Calu3 (cell line): ENCODE results near the gene PYGM. TPM values are rescaled to one million over a fixed set of nuclear protein-coding genes. Genes with fewer than 3 reads are reported as not detected.

ENCODE experiments used
- BruUV-seq: library from RNA; stranded (reverse); fragments of 400-500 nt; replicated peaks from 2 replicates; lab custom pipeline; 2021; lab: Mats Ljungman, UMichigan
- CTCF ChIA-PET: fragments of 300-600 bp; sonication (Branson Sonifier 250); formaldehyde crosslinking; loops from one replicate; lab custom pipeline; 2022; ENCODE audit warnings: antibody characterized with exemption; lab: Charles Lee
- DNase-seq: peaks from one replicate; pipeline ENCODE4 v3.0.0; 2022
- H3K27ac Mint-ChIP-seq: one replicate; pipeline ENCODE4 v1.8.0; 2022; ENCODE audit warnings: mixed read lengths; ENCODE audit not compliant: unreplicated experiment
- H3K27me3 Mint-ChIP-seq: one replicate; pipeline ENCODE4 v1.8.0; 2022; ENCODE audit warnings: mixed read lengths; ENCODE audit not compliant: unreplicated experiment
- H3K36me3 Mint-ChIP-seq: one replicate; pipeline ENCODE4 v1.8.0; 2022; ENCODE audit warnings: mild to moderate bottlenecking, moderate library complexity, mixed read lengths; ENCODE audit not compliant: insufficient read depth, unreplicated experiment
- H3K4me1 Mint-ChIP-seq: one replicate; pipeline ENCODE4 v1.8.0; 2022; ENCODE audit warnings: mild to moderate bottlenecking, low read depth, mixed read lengths; ENCODE audit not compliant: unreplicated experiment
- H3K4me3 Mint-ChIP-seq: one replicate; pipeline ENCODE4 v1.8.0; 2022; ENCODE audit warnings: mild to moderate bottlenecking, low read depth, moderate library complexity, mixed read lengths; ENCODE audit not compliant: unreplicated experiment
- H3K9me3 Mint-ChIP-seq: one replicate; pipeline ENCODE4 v1.8.0; 2022; ENCODE audit warnings: low read depth, mixed read lengths; ENCODE audit not compliant: unreplicated experiment
- intact Hi-C: fragments of 100-400 bp; cut with micrococcal nuclease; formaldehyde crosslinking; loops from one replicate; pipeline ENCODE4 v1.10.0; 2022; ENCODE audit not compliant: unreplicated experiment
- total RNA-seq: library from RNA; stranded (reverse); gene quantifications from 2 replicates; pipeline ENCODE4 v1.2.3, GENCODE V29; 2022
- TF ChIP-seq, protein P1 (sequence below): fragments of 200-600 bp; IDR thresholded peaks from one replicate; pipeline ENCODE4 v1.8.0; 2022; ENCODE audit warnings: antibody characterized with exemption; ENCODE audit not compliant: unreplicated experiment

Gene PYGM
- total RNA-seq, 1 experiment from 2014 or later: 1.4 TPM

GRCh38 chr11:64762277-64762673, 2.5 kb upstream of the PYGM start:
- CTCF ChIA-PET: no interaction called here
- H3K36me3 Mint-ChIP-seq: peaks cover 69% of the 10 kb centered on the region
- DNase-seq: no peak
- TF ChIP-seq, protein P1, sequence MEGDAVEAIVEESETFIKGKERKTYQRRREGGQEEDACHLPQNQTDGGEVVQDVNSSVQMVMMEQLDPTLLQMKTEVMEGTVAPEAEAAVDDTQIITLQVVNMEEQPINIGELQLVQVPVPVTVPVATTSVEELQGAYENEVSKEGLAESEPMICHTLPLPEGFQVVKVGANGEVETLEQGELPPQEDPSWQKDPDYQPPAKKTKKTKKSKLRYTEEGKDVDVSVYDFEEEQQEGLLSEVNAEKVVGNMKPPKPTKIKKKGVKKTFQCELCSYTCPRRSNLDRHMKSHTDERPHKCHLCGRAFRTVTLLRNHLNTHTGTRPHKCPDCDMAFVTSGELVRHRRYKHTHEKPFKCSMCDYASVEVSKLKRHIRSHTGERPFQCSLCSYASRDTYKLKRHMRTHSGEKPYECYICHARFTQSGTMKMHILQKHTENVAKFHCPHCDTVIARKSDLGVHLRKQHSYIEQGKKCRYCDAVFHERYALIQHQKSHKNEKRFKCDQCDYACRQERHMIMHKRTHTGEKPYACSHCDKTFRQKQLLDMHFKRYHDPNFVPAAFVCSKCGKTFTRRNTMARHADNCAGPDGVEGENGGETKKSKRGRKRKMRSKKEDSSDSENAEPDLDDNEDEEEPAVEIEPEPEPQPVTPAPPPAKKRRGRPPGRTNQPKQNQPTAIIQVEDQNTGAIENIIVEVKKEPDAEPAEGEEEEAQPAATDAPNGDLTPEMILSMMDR: no peak
- peak overlapping the region; percentile 13 for H3K4me3 Mint-ChIP-seq
- BruUV-seq: no TSS peak
- H3K4me1 Mint-ChIP-seq: peaks cover 21% of the 10 kb centered on the region
- H3K27ac Mint-ChIP-seq: peak overlapping the region; percentile 19
- H3K9me3 Mint-ChIP-seq: no peaks in the 10 kb centered on the region
- intact Hi-C loops: no loop called here
- H3K27me3 Mint-ChIP-seq: no peaks in the 10 kb centered on the region

DNA sequence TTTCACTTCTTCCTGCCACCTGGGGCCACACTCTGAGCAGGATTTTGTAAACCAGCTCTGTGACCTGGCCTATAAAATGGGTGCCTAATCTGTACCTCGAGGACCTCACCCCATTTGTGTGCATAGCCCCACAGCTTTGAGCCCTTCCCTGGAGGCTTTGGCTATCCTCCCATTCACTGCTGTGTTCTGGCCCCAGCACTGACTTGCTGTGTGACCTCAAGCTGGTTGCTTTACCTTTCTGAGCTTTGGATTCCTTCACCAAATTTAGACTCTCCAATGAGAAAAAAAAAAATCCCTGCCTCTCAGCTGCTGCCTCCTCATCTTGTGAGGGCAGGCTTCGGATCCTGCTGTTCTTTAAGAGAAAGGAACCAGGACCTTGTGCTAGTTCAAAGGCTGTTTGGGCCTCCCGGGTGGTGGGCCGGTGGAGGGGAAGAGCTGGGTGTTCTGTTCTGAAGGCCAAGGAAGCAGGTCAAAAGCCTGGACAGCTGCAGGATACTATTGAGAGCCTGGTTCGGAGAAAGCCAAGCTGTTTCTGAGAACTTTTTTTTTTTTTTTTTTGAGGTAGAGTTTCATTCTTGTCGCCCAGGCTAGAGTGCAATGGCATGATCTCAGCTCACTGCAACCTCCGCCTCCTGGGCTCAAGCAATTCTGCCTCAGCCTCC, 1.1 kb upstream of the PYGM start:
- Mint-ChIP-seq H3K4me1 (peaks cover 21% of the 10 kb centered on the region), H3K9me3 (no peaks in the 10 kb centered on the region), H3K27ac (no peak overlapping the region), H3K27me3 (no peaks in the 10 kb centered on the region), H3K4me3 (no peak overlapping the region), H3K36me3 (peaks cover 56% of the 10 kb centered on the region)
- no TSS peak for BruUV-seq
- CTCF ChIA-PET: no interaction called here
- TF ChIP-seq, protein P1: no peak
- DNase-seq: no peak
- intact Hi-C loops: no loop called here

DNA sequence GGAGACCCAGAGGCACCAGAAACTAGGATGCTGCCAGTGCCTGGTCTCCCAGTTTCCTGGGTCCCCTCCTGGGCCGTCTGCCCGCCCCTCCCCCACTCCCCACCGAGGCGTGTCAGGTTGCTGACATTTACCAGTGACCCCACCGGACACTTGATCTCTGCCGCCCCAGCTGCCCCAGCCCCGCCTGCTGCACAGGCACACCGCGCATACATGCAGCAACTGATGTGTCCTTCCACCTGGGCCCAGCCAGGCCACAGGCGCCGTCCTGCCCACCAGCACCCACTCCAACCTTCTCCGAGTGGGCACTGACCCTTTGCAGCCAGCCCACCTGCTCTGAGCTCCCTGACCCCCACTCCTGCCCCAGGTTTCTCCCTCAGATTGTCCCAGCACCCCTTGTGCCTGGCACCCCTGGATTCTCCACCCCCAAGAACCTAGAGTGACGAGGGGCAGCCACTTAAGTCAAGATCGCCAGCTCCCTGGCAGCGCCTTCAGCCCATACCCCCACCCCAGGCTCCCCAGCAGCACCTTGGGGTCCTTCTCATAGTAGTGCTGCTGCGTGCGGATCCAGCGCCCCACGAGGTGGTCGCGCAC, 548 bp downstream of the PYGM start:
- BruUV-seq: no TSS peak
- H3K36me3 Mint-ChIP-seq: peaks cover 39% of the 10 kb centered on the region
- no peak for DNase-seq
- CTCF ChIA-PET: interaction anchor here (0.6 kb wide), 1 partner anchor 45 kb away, joined by 3 read pairs; no protein-coding TSS in a partner anchor
- H3K27ac Mint-ChIP-seq: no peak overlapping the region
- TF ChIP-seq, protein P1: no peak
- intact Hi-C loops: no loop called here
- no peaks in the 10 kb centered on the region for H3K9me3 Mint-ChIP-seq
- H3K4me3 Mint-ChIP-seq: no peak overlapping the region
- H3K27me3 Mint-ChIP-seq: no peaks in the 10 kb centered on the region
- H3K4me1 Mint-ChIP-seq: peaks cover 10% of the 10 kb centered on the region

DNA sequence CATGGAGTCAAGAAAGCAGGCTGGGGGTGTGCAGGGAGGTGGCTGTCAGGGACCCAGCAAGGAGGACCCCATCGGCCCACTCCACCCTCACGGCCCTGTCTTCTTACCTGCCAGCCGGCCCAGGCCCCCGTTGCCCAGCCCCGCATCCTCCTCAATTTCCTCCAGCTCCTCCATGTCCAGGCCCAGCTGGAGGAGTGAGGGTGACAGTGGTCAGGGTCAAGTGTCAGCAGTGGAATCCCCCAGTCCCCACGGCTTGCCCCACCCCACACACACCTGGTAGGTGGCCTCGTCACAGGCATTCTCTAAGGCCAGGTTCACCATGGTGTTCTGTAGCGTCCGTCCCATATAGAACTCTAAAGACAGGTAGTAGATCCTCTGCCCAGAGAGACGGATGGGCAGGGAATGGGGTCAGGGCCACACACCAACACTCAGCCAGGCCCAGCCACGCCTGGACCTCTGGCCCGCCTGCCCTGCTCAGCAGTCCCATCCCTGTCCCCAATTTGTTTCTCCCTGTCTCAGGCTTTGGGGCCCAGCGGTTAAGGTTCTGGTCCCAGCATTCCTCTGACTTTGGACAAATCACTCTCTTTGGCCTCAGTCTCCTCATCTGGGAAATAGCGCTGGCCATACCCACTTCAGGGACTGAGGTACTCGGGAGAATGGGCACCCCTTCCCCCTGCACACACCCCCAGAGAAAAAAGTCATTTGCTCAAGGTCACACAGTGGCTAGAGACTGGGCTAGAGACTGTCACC, 1.3 kb downstream of the PYGM start:
- DNase-seq: no peak
- intact Hi-C loops: no loop called here
- Mint-ChIP-seq H3K4me3 (no peak overlapping the region), H3K9me3 (no peaks in the 10 kb centered on the region), H3K27ac (no peak overlapping the region), H3K4me1 (peaks cover 8% of the 10 kb centered on the region), H3K27me3 (no peaks in the 10 kb centered on the region), H3K36me3 (peaks cover 33% of the 10 kb centered on the region)
- no TSS peak for BruUV-seq
- CTCF ChIA-PET: no interaction called here
- TF ChIP-seq, protein P1: no peak
